Cardiac fibroblast (primary cell): ENCODE measurements around the gene FAXDC2.
A peak's percentile ranks its signal among the peaks of the same experiment; 100 is the strongest.

Experiments used
- DNase-seq, 2 donors: peaks; one replicate each; pipeline versions ENCODE4 v3.0.0 to v3.0.0-alpha.2; 2010; ENCODE audit warnings: low read depth in 2 of 2
- H3K4me3 ChIP-seq, 2 donors: replicated peaks in 1 of 2; 1 replicate in 1 of 2; 2 replicates in 1 of 2; pipeline ENCODE4 v1.5.1; 2011; ENCODE audit warnings: low read depth in 2 of 2, low read length in 2 of 2, mild to moderate bottlenecking in 2 of 2, moderate library complexity in 1 of 2
- TF ChIP-seq, protein P1 (sequence below): IDR thresholded peaks from one replicate; pipeline ENCODE4 v1.5.1; 2011; ENCODE audit warnings: low read depth, mild to moderate bottlenecking, low read length, inconsistent platforms

Gene FAXDC2

DNA sequence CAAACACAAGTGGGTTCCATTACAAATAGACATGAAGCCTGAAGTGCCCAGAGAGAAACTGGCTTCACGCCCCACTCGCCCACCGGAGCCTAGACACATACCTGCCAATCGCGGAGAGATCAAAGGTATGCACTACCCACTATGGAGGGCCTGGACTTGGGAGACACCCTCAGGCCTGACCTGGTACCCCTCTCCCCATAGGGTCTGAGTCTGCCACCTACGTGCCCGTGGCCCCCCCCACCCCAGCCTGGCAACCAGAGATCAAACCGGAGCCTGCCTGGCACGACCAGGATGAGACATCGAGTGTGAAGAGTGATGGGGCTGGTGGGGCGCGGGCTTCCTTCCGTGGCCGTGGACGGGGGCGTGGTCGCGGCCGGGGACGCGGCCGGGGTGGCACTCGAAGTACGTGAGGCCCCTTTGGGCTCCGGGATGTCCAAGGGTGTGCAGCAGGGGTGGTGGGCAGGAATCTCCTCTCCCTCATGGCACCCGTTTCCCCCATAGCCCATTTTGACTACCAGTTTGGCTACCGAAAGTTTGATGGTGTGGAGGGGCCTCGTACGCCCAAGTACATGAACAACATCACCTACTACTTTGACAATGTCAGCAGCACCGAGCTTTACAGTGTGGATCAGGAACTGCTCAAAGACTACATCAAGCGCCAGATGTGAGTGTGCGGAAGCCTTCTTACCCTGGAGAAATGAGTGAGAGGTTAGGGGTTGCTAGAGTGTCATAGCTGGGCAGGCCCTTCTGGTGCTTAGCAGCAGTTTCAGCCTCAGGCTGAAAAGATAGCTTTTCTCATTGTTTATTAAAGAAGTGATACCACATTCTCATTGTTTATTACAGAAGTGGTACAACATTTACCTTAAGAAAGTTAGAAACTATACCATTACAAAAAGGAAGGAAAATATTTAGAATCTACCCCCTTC is 56.5 kb downstream of the FAXDC2 start:
- H3K4me3 ChIP-seq, result no peak overlapping the region
- peak; percentile 25 to 42 for DNase-seq
- TF ChIP-seq, protein P1, sequence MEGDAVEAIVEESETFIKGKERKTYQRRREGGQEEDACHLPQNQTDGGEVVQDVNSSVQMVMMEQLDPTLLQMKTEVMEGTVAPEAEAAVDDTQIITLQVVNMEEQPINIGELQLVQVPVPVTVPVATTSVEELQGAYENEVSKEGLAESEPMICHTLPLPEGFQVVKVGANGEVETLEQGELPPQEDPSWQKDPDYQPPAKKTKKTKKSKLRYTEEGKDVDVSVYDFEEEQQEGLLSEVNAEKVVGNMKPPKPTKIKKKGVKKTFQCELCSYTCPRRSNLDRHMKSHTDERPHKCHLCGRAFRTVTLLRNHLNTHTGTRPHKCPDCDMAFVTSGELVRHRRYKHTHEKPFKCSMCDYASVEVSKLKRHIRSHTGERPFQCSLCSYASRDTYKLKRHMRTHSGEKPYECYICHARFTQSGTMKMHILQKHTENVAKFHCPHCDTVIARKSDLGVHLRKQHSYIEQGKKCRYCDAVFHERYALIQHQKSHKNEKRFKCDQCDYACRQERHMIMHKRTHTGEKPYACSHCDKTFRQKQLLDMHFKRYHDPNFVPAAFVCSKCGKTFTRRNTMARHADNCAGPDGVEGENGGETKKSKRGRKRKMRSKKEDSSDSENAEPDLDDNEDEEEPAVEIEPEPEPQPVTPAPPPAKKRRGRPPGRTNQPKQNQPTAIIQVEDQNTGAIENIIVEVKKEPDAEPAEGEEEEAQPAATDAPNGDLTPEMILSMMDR, result no peak

DNA sequence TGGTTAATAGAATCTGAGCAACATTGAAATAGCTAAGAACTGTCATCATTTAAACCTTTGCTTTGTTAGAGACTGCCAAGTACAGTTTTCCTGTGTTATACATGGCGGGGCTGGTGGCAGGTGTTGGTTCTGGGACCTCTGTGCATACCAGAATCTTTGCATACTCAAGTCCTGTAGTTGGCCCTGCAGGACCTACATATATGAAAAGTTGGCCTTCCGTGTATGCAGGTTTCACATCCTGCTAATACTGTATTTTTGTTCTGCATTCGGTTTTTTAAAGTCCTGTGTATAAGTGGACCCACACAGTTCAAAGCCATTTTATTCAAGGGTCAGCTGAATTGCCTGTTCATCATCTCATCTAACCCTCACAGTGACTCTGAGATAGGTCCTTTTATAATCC is 58.9 kb downstream of the FAXDC2 start:
- H3K4me3 ChIP-seq, result no peak overlapping the region
- no peak for DNase-seq
- TF ChIP-seq, protein P1, result no peak

DNA sequence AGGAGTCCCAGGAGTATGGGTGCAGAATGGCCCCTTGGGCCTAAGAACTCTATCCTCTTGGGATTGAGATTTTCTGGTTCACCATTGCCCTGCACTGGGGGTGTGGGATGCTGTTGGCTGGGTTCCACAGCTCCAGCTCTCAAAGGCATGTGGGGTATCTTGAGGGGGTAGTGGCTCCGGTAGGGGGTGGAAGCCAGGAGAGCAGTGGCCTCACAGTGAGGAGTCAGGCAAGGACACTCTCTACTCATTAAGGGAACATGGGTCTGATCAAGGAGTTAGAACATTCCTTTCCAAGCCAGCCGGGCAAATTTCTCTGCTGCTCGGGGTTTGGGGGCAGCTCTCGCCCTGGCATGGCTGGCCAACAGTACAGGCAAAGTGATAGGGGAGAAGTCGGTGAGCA is 62.2 kb downstream of the FAXDC2 start:
- no peak overlapping the region for H3K4me3 ChIP-seq
- TF ChIP-seq, protein P1, result no peak
- no peak for DNase-seq

DNA sequence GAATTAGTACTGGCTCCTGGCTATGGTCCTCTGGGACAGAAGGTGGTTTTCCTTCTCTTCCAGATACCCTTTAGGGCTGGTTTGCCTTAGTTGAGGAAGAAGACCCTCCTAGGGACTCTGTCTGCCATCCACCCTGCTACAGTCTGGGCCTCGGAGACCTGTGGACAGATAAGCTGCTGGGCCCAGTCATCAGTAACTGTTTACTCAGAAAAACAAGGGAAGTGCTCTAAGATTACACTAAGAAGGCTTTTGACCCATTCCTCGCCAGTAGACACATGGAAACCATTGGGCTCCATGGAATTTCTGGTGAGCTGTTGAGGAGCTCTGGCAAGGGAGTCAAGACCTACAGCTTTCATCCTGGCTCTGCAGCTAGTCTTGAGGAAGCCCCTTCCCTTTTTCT is 64.0 kb downstream of the FAXDC2 start:
- DNase-seq, result peak; percentile 25 to 43

DNA sequence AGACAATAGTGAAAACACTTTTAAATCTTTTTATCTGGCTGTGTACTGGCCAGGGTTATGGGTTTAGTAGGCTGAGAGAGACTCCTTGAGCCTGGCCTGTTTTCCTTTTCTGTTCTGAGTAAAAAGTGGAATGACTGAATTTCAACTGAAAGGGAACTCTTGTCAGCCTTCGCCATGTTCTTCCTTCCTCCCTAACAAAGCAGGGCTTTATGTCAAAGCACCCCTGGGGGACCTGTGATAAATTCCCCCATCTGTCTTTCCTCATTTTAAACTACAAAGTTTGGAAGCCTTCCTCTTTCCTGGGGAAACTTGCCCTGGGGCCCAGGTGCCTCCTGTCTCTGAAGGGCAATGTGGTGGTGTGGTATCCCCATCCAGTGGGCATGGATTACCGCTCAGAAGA is 65.5 kb downstream of the FAXDC2 start:
- TF ChIP-seq, protein P1, result no peak
- no peak for DNase-seq
- H3K4me3 ChIP-seq, result no peak overlapping the region

More for the DNA sequence above, 64.0 kb downstream of the FAXDC2 start:
- no peak overlapping the region for H3K4me3 ChIP-seq
- TF ChIP-seq, protein P1, result no peak

DNA sequence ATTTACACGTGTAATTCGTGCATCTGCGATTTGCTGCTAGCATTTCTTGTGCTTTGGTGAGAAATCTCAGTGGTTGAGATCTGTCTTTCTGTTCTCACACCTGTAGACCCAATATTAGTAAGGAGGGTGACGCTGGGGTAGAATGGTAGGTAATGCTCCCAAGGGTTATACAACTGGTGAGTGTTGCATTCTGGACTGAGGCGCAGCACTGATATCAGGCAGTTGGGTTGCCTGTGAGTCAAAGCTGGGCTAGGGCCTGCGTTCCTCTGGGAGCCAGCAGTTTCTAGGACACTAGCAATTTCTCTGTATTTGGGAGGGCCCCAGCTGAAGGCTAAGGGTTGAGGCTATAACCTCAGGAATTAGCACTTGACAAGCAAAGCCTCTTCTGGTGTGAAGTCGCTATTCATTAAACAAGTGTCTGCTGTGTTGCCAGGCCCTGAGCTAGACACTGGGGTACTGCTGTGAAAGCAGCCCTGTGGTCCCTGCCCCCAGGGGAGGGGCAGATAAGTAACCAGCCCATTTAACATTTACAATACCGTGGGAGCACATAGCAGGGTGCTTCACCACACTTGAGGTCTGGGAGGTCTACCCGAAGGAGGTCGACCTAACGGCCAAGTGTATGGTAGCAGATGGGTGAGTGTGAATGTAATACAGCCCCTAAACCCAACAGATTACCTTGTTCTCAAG is 66.5 kb downstream of the FAXDC2 start:
- DNase-seq, result peak; percentile 48
- H3K4me3 ChIP-seq, result no peak overlapping the region
- TF ChIP-seq, protein P1, result no peak
